HepG2 (cell line): ENCODE measurements around the gene SMIM13. TPM values are rescaled to one million over a fixed set of nuclear protein-coding genes. Genes with fewer than 3 reads are reported as not detected.
A peak's percentile ranks its signal among the peaks of the same experiment; 100 is the strongest.

Experiments used
- CHCHD3 ChIP-seq: sonication (generic); formaldehyde crosslinking; IDR thresholded peaks from 2 replicates; pipeline ENCODE4 v1.8.0; 2022; ENCODE audit warnings: mild to moderate bottlenecking, missing genetic modification reagents, moderate library complexity
- FOXC1 ChIP-seq: sonication (generic); formaldehyde crosslinking; IDR thresholded peaks from 2 replicates; pipeline ENCODE4 v1.8.0; 2022; ENCODE audit warnings: mild to moderate bottlenecking, missing genetic modification reagents, borderline replicate concordance
- FOXK2 ChIP-seq: fragments of 450-650 bp; IDR thresholded peaks from 2 replicates; pipeline ENCODE4 v1.6.1; 2016
- HMG20A ChIP-seq: IDR thresholded peaks from 2 replicates; pipeline ENCODE4 v1.6.1; 2016; ENCODE audit warnings: borderline replicate concordance
- HNF4G ChIP-seq, 2 experiments: sonication (generic) in 1 of 2; formaldehyde crosslinking in 1 of 2; IDR thresholded peaks; 2 replicates each; pipeline versions ENCODE4 v1.4.0 to v1.6.1; 2011 to 2020; ENCODE audit warnings: borderline replicate concordance in 2 of 2, low read depth in 2 of 2, mild to moderate bottlenecking in 2 of 2, low read length in 1 of 2, missing genetic modification reagents in 1 of 2, moderate library complexity in 1 of 2
- IRX3 ChIP-seq: sonication (generic); formaldehyde crosslinking; IDR thresholded peaks from 2 replicates; pipeline ENCODE4 v1.8.1; 2023; ENCODE audit warnings: mild to moderate bottlenecking, low read depth, missing genetic modification reagents, borderline replicate concordance
- KAT8 ChIP-seq: IDR thresholded peaks from 2 replicates; pipeline ENCODE4 v1.6.1; 2016; ENCODE audit warnings: missing genetic modification reagents, missing compliant biosample characterization
- NCOR1 ChIP-seq: fragments of 200-600 bp; sonication (generic); IDR thresholded peaks from 2 replicates; pipeline ENCODE4 v1.7.0; 2017; ENCODE audit warnings: antibody characterized with exemption, low read length, borderline replicate concordance
- NR2F1 ChIP-seq, 2 experiments: fragments of 450-650 bp in 1 of 2; formaldehyde crosslinking in 1 of 2; IDR thresholded peaks; 2 replicates each; pipeline versions ENCODE4 v1.5.0 to v1.6.1; 2016 to 2020; ENCODE audit warnings: mild to moderate bottlenecking in 1 of 2, missing compliant biosample characterization in 1 of 2, missing genetic modification reagents in 1 of 2, moderate library complexity in 1 of 2
- PHF5A ChIP-seq: IDR thresholded peaks from one replicate; pipeline ENCODE4 v1.6.1; 2018; ENCODE audit warnings: low read depth, missing genetic modification reagents; ENCODE audit not compliant: unreplicated experiment
- PPARG ChIP-seq: conservative IDR thresholded peaks from 2 replicates; pipeline ENCODE4 v1.6.1; 2016; ENCODE audit warnings: missing biosample characterization, missing genetic modification reagents
- RXRB ChIP-seq: IDR thresholded peaks from 2 replicates; pipeline ENCODE4 v1.6.1; 2016; ENCODE audit warnings: borderline replicate concordance, missing genetic modification reagents, missing compliant biosample characterization
- SALL1 ChIP-seq: sonication (generic); formaldehyde crosslinking; IDR thresholded peaks from 2 replicates; pipeline ENCODE4 v1.8.0; 2022; ENCODE audit warnings: mild to moderate bottlenecking, missing genetic modification reagents
- SMAD1 ChIP-seq: sonication (generic); formaldehyde crosslinking; IDR thresholded peaks from 2 replicates; pipeline ENCODE4 v1.4.0; 2020; ENCODE audit warnings: missing genetic modification reagents, low read depth, mild to moderate bottlenecking, borderline replicate concordance
- SYNCRIP ChIP-seq: fragments of 200-400 bp; formaldehyde crosslinking; IDR thresholded peaks from 2 replicates; pipeline ENCODE4 v1.6.1; 2018; ENCODE audit warnings: mild to moderate bottlenecking, low read depth, low read length; ENCODE audit not compliant: insufficient read depth
- U2AF2 ChIP-seq: fragments of 200-400 bp; formaldehyde crosslinking; IDR thresholded peaks from 2 replicates; pipeline ENCODE4 v1.6.1; 2017; ENCODE audit warnings: low read depth, mild to moderate bottlenecking, low read length
- ZNF563 ChIP-seq: sonication (generic); formaldehyde crosslinking; IDR thresholded peaks from 2 replicates; pipeline ENCODE4 v1.8.0; 2022; ENCODE audit warnings: mild to moderate bottlenecking, moderate library complexity, missing genetic modification reagents
- polyA plus RNA-seq, 8 experiments: library from polyadenylated mRNA; depleted of rRNA in 3 of 8; stranded (reverse) in 7 of 8; unstranded in 1 of 8; fragments of >200 nt; fragmentation: Illumina TruSeq in 4 of 8; extraction: Trizol in 4 of 8; gene quantifications; 2 replicates each; pipeline versions ENCODE4 v1.2.1 to v1.2.3, GENCODE V29; 2011 to 2016; ENCODE audit warnings: low read depth in 4 of 8, missing spikeins in 1 of 8, mixed read lengths in 1 of 8; ENCODE audit not compliant: insufficient read depth in 1 of 8
- total RNA-seq, 5 experiments: library from RNA; depleted of rRNA; stranded (reverse); fragments of >200 nt; fragmentation: Illumina TruSeq; extraction: Trizol; gene quantifications; 2 replicates each; pipeline ENCODE4 v1.2.3, GENCODE V29; 2016; ENCODE audit warnings: low read depth in 1 of 5
- TF ChIP-seq, protein P1 (sequence below): sonication (generic); formaldehyde crosslinking; IDR thresholded peaks from 2 replicates; pipeline ENCODE4 v1.8.1; 2022; ENCODE audit warnings: mild to moderate bottlenecking, missing genetic modification reagents
- TF ChIP-seq, protein P2 (sequence below): sonication (generic); formaldehyde crosslinking; IDR thresholded peaks from 2 replicates; pipeline ENCODE4 v1.4.0; 2020; ENCODE audit warnings: missing genetic modification reagents
- TF ChIP-seq, protein P3 (sequence below): sonication (generic); formaldehyde crosslinking; IDR thresholded peaks from 2 replicates; pipeline ENCODE4 v1.5.1; 2020; ENCODE audit warnings: mild to moderate bottlenecking, missing genetic modification reagents, borderline replicate concordance
- TF ChIP-seq, protein P4 (sequence below): sonication (generic); formaldehyde crosslinking; IDR thresholded peaks from 2 replicates; pipeline ENCODE4; 2020; ENCODE audit warnings: missing genetic modification reagents, mild to moderate bottlenecking, borderline replicate concordance

SMIM13 gene
- total and polyA plus RNA-seq, 2 of the 13 experiments (the other 11 are each of a cell fraction or from before 2014, with no cell fraction given), result 2.7 to 10.2 TPM

DNA sequence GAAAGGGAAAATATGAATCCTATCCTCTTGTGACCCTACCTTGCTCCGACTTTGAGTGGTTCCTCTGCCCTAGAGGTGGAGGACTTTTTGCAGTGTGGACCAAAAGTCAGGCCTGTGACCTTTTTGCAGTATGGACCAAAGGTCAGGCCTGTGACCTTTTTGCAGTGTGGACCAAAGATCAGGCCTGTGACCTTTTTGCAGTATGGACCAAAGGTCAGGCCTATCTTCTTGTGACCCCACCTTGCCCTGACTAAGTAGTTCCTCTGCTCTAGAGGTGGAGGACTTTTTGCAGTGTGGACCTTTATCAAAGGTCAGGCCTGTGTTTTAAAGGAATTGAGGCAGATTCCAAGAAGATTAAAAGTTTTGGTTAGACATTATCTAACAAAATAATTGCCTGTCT lies 28.7 kb downstream of the SMIM13 start (continued):
- TF ChIP-seq FOXC1, result no peak
- no peak for TF ChIP-seq ZNF563 (CRISPR knock-in tag)
- TF ChIP-seq PPARG (CRISPR knock-in tag), result peak; percentile 62; the same call in 1 of the 2 replicates
- TF ChIP-seq KAT8 (CRISPR knock-in tag), result no peak
- TF ChIP-seq CHCHD3 (CRISPR knock-in tag), result no peak
- TF ChIP-seq, protein P1, sequence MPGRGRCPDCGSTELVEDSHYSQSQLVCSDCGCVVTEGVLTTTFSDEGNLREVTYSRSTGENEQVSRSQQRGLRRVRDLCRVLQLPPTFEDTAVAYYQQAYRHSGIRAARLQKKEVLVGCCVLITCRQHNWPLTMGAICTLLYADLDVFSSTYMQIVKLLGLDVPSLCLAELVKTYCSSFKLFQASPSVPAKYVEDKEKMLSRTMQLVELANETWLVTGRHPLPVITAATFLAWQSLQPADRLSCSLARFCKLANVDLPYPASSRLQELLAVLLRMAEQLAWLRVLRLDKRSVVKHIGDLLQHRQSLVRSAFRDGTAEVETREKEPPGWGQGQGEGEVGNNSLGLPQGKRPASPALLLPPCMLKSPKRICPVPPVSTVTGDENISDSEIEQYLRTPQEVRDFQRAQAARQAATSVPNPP, result no peak
- no peak for TF ChIP-seq U2AF2
- no peak for TF ChIP-seq SMAD1 (CRISPR knock-in tag)
- peak; percentile 46; the same call in 1 of the 2 replicates for TF ChIP-seq NCOR1
- peak; percentile 73 for TF ChIP-seq HNF4G (IDR thresholded peaks at IDR 0.05; ENCODE audit: borderline replicate concordance, low read depth, low read length)
- no peak for TF ChIP-seq HNF4G (CRISPR knock-in tag; IDR thresholded peaks at IDR 0.05; ENCODE audit: borderline replicate concordance, low read depth)
- TF ChIP-seq RXRB, result 0 out of 2 replicates have a peak, but pooled peaks have one; percentile 15
- TF ChIP-seq, protein P2, sequence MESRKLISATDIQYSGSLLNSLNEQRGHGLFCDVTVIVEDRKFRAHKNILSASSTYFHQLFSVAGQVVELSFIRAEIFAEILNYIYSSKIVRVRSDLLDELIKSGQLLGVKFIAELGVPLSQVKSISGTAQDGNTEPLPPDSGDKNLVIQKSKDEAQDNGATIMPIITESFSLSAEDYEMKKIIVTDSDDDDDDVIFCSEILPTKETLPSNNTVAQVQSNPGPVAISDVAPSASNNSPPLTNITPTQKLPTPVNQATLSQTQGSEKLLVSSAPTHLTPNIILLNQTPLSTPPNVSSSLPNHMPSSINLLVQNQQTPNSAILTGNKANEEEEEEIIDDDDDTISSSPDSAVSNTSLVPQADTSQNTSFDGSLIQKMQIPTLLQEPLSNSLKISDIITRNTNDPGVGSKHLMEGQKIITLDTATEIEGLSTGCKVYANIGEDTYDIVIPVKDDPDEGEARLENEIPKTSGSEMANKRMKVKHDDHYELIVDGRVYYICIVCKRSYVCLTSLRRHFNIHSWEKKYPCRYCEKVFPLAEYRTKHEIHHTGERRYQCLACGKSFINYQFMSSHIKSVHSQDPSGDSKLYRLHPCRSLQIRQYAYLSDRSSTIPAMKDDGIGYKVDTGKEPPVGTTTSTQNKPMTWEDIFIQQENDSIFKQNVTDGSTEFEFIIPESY (CRISPR knock-in tag), result 0 out of 2 replicates have a peak, but pooled peaks have one; percentile 30
- peak; percentile 63 to 71; a peak in 3 of 4 replicates for TF ChIP-seq NR2F1 (CRISPR knock-in tag; IDR thresholded peaks at IDR 0.05)
- TF ChIP-seq SALL1 (CRISPR knock-in tag), result 0 out of 2 replicates have a peak, but pooled peaks have one; percentile 34
- TF ChIP-seq IRX3, result no peak
- no peak for TF ChIP-seq HMG20A (CRISPR knock-in tag)
- TF ChIP-seq, protein P3, sequence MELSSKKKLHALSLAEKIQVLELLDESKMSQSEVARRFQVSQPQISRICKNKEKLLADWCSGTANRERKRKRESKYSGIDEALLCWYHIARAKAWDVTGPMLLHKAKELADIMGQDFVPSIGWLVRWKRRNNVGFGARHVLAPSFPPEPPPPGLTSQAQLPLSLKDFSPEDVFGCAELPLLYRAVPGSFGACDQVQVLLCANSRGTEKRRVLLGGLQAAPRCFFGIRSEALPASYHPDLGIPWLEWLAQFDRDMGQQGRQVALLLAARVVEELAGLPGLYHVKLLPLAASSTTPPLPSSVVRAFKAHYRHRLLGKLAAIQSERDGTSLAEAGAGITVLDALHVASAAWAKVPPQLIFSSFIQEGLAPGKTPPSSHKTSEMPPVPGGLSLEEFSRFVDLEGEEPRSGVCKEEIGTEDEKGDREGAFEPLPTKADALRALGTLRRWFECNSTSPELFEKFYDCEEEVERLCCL (CRISPR knock-in tag), result no peak
- TF ChIP-seq SYNCRIP, result no peak
- TF ChIP-seq FOXK2, result no peak
- no peak for TF ChIP-seq PHF5A (CRISPR knock-in tag)
- TF ChIP-seq, protein P4, sequence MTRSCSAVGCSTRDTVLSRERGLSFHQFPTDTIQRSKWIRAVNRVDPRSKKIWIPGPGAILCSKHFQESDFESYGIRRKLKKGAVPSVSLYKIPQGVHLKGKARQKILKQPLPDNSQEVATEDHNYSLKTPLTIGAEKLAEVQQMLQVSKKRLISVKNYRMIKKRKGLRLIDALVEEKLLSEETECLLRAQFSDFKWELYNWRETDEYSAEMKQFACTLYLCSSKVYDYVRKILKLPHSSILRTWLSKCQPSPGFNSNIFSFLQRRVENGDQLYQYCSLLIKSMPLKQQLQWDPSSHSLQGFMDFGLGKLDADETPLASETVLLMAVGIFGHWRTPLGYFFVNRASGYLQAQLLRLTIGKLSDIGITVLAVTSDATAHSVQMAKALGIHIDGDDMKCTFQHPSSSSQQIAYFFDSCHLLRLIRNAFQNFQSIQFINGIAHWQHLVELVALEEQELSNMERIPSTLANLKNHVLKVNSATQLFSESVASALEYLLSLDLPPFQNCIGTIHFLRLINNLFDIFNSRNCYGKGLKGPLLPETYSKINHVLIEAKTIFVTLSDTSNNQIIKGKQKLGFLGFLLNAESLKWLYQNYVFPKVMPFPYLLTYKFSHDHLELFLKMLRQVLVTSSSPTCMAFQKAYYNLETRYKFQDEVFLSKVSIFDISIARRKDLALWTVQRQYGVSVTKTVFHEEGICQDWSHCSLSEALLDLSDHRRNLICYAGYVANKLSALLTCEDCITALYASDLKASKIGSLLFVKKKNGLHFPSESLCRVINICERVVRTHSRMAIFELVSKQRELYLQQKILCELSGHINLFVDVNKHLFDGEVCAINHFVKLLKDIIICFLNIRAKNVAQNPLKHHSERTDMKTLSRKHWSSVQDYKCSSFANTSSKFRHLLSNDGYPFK (CRISPR knock-in tag), result no peak
